Occipital lobe (tissue), 2 donors: ENCODE data around the gene PARP9. TPM values are rescaled to one million over a fixed set of nuclear protein-coding genes. Genes with fewer than 3 reads are reported as not detected.
A peak's percentile ranks its signal among the peaks of the same experiment; 100 is the strongest.

ENCODE experiments used
- DNase-seq: peaks from one replicate; lab custom pipeline; 2025; lab: John Stamatoyannopoulos, UW
- total RNA-seq: library from RNA; depleted of rRNA; stranded (reverse); fragments of >200 nt; gene quantifications from one replicate; pipeline ENCODE4 v1.2.3, GENCODE V29; 2014

Gene PARP9
- total RNA-seq = 6.1 TPM

DNA sequence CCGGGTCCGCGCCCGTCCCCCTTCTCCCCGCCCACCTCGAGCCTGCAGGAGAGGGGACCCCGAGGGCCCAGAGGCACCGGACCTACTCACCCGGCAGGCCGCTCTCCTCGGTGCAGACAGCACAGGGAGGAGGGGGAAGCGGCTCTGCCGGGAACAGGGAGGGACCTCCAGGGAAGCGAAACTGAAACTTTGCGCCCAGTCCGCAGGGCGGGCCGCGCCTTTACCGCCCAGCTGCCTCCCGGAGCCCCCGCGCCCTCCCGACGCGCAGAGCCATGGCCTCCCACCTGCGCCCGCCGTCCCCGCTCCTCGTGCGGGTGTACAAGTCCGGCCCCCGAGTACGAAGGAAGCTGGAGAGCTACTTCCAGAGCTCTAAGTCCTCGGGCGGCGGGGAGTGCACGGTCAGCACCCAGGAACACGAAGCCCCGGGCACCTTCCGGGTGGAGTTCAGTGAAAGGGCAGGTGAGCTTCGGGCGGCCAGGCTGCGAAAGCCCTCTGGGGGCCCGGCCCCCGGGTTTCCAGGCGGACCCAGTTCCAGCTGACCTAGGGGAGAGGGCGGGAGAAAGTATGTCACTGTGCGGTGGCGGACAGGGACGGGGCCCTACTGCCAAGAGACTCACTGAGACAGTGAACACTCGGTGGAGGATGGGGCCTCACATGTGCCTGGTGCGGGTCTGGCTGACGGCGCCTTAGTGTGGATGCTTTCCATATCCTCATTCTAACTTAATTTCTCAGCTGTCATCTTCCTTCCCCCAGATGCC lies at the start of gene PARP9, which contains the start of gene DTX3L:
Gene PARP9, minus strand, starts transcription at position 146 of the 758 bp plus-strand sequence. CDS start 4,680 bp downstream, outside the sequence.
Gene DTX3L, plus strand, starts transcription at position 184 of the 758 bp plus-strand sequence. Its CDS starts 89 bp downstream, at position 273.
- DNase-seq = peak; percentile 49

DNA sequence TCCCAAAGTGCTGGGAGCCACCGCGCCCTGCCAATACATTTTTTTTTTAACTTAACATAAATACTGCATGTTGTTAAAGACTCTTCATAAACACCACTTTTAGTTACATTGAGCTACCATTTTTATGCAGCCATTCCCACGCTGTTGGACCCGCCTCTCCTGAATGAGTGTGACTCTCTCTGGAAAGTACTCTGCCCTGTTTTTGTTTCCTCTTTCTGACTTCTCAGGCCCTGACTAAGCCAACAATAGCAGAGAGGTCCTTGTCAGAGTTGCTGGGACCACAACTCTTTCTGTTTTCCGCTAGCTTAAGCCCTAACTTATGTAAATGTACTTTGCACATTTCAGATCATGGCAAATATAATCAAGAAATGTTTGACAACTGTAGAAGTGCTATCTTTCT lies 48.6 kb upstream of the PARP9 start:
- no peak for DNase-seq

DNA sequence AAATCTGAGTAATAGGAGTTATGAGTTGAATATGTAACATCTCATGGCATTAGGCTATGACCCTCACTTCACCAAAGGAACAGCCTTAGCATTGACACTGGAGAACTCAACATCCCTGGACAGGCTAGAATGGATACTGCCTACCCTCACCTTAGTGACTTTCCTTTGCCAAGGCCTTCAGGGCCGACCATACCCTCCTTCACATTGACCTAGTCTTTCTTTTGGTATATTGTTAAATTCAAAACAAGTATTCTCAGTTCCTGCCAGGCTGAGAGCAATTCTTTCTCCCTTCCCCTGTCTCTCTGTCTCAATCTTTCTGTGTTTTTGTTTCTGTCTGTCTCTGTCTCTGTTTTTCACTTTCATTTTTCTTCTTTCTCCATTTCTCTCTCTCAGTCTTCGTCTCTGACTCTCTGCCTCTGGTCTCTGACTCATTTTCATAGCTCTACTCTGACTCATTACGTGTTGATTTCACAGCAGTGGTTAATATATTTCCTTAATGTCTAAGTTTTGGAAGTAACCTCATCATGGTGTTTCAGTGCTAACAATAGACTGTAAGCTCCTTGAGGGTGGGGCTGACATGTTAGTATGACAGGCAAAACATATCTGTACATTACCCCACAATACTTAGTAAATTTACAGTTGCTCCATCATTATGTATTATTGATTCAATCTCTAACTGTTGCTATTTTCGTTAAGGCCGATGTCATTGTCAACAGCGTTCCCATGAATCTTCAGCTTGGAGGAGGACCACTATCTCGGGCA lies 45.9 kb upstream of the PARP9 start:
- DNase-seq = no peak

DNA sequence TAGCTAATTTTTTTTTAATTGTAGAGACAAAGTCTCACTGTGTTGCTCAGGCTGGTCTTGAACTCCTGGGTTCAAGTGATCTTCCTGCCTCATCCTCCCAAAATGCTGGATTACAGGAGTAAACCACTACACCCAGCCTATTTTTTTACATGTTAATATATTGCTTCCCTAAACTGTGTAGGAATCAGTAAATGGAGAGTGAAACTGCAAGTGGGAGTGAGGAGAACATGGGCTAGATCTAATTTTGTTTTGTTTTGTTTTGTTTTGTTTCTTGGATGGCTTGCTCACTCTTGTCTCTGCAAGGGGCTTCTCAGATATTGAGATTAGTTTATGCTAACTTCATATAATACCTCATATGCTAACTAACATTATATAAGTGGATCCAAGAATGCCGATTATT lies 44.8 kb upstream of the PARP9 start:
- no peak for DNase-seq

DNA sequence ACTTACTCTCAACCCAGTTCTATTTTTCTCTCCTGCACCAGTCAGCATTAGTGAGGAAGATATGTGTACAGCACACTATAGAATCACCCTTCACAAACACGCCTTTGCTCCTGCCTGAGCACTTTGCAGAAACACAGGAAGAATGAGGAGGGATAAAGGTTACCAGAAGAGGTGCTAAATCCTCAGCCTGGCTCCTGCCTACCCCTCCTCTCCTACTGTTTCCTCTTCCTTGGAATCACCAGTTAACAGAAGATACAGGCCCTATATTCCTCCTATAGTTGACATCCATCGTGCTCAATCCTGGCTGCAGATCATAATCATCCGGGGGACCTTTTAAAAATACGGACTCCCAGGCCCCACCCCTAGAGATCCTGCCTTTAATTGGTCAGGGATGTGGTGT lies 42.2 kb upstream of the PARP9 start:
- DNase-seq = no peak

DNA sequence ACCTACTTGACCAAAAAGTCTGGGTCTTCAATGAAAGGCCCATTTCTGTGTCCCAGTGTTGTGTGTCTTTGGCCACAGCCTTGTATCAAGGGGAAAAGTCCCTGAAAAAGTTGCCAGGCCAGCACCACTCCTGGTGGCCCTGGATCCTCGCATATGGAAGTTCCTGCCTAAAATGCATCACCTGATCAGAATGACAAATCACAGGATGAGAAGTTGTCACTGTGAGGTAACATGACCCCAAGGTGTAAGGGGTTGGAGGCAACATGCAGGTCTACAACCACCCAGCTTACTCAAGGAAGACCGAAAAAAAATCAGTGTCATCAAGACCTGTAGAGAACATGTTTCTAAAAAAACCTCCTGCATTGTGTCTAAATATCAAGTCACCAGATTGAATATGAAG lies 39.0 kb upstream of the PARP9 start:
- DNase-seq = no peak

DNA sequence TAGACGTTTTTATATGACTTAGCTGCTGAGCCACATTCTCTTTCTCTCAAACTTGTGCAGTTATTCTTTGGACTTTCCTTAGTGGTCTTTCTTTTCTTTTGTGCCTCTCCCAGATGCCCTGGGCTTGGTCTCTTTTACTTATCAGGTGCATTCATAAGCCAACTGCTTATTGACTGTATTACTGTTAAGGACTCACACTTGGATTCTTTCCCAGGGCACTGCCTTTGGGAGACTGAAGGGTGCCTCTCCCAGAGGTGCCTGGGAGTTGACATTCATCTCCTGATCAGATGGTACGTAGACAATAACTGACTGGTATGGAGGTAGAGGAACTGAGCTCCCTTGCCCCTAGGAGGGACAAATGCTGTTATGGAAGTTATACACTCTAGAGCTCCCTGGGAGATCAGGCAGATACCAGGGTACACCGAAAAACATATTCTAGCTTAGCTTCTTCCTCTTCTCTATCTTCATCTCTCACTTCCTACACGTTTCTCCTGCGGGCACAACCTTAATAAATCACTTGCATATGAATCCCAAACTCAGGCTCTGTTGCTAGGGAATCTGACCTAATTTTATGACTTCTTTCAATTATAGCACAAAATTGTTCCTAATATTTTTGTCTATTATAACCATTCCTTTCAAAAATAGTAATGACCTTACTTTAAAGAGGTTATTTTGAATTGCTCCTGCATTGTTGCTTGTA lies 38.1 kb upstream of the PARP9 start:
- DNase-seq = no peak

DNA sequence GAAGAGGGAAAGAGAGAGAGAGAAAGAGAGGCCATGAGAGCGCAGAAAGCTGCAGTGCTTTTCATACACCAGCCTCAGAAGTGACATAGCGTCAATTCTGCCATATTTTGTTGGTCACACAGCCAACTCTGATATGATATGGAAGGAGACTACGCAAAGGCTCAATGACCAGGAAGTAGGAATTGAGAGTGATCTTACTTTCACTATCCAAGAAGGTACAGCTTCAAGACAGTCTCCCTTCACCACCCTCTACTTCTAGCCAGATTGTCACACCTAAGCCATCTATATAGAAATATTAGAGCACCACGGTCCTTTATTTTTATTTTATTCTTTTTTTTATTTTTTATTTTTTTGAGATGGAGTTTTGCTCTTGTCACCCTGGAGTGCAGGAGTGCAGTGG lies 34.5 kb upstream of the PARP9 start:
- DNase-seq = no peak

DNA sequence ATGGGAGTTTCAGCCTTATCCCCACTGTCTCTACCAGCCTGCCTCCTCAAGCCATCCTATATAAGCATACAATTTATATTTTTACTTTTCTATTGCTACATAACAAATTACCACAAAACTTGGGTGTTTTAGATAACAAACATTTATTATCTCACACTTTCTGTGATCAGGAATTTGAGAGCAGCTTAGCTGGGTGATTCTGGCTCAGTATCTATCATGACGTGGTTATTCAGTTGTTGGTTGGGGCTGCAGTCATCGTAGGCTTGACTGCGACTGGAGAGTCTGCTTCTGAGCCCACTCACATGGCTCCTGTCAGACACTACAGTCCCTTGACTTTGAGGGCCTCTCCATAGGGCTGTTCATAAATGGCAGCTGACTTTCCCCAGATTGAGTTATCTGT lies 34.1 kb upstream of the PARP9 start:
- no peak for DNase-seq

DNA sequence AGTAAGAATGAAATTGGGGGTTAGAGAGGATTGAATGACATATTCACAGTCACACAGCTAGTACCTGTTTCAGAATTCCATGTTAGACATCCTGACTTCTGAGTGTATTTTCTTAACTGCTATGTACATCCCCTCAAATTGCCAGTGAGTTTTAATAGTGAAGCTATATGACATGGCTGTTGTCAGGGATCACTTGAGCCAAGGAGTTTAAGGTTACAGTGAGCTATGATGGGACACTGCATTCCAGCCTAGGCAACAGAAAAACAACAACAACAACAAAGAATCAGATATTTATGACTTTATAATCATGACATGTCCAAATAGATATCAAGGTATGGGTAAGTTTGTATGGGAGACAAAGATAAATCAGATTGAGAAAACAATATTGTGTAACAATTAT lies 29.9 kb upstream of the PARP9 start:
- DNase-seq = no peak

DNA sequence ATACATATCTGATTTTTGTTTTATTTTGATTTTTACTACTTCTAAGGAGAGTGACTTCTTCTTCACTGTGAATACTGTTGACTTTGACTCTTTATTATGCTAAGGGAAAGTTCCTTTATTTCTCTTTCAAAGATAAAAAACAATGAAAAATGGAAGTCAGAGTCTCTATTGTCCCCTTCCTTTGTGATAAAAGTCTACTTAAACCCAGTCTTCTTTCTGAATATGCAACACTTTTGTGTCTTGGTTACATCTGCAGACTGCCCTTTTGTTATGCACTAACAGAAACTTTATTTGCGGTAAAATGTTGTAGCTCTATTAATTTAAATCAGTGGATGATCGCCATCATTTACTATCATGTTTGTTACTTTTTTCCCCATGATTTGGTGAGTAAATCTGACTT lies 26.5 kb upstream of the PARP9 start:
- DNase-seq = no peak

DNA sequence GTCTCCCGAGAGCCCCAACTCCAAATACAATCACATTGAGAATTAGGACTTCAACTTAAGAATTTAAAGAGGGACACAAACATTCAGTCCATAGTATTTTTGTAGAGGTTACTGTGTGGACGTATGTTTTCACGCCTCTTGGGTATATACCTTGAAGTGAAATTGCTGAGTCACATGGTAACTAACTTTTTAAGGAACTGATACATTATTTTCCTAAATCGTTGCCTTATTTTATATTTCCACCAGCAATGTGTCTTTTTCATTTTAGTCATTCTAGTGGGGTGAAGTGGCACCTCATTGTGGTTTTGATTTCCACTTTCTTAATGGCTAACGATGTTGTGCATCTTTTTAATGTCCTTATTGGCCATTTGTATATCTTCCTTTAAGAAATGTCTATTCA lies 25.2 kb upstream of the PARP9 start:
- no peak for DNase-seq

DNA sequence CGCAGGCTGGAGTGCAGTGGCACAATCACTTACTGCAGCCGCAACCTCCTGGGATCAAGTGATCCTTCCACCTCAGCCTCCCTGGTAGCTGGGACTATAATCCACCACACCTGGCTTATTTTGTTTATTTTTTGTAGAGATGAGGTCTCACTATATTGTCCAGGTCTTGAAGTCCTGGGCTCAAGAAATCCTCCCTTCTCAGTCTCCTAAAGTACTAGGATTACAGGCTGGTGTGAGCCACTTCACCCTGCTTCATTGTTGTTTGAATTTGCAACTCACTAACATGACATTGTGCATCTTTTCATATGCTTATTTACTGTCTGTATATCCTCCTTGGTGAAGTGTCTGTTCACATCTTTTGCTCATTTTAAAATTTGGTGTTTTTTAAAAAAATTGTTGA lies 23.5 kb upstream of the PARP9 start:
- DNase-seq = no peak

DNA sequence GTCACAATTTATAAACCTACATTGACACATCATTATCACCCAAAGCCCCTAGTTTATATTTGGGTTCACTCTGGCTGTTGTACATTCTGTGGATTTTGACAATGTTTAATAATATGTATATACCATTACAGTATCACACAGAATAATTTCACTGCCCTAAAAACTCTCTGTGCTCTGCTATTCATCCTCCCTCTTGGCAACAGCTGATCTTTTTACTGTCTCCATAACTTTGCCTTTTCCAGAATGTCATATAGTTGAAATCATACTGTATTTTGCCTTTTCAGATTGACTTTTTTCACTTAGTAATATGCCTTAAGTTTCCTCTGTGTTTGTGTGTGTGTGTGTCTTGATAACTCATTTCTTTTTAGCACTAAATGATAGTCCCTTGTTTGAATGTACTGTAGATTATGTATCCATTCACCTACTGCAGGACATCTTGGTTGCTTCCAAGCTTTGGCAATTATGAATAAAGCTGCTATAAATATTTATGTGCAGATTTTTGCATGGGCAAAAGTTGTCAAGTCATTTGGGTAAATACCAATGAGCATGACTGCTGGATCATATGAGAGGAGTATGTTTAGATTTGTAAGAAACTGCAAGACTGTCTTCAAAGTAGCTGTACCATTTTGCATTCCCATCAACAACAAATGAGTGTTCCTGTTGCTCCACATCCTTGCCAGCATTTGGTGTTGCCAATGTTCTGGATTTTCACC lies 22.8 kb upstream of the PARP9 start:
- no peak for DNase-seq

DNA sequence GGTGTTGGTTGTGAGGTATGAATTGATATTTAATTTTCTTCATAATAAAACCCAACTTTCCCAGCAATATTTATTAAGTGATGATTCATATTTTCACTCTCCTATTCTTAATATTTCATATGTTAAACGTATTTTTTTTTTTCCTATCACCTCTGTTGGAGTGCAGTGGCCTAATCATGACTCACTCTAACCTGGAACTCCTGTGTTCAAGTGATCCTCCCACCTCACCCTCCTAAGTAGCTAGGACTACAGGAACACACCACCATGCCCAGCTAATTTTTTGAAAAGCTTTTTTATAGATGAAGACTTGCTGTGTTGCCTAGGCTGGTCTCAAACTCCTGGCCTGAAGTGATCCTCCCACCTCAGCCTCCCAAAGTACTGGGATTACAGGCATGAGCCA lies 22.0 kb upstream of the PARP9 start:
- no peak for DNase-seq

DNA sequence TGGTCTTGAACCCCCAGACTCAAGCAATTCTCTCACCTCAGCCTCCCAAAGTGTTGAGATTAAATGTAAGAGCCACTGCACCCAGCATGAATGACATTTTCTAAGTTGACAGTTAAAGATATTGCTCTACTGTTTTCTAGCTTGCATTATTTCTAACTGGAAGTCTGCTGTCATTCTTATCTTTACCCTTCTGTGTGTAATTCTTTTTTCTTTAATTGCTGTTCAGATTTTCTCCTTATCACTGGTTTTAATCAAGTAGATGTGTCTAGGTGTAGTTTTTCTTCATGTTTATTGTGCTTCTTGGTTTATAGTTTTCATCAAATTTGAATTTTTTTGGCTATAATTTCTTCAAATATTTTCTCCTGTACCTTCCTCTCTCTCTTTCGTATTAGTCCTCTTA lies 18.3 kb upstream of the PARP9 start:
- no peak for DNase-seq

DNA sequence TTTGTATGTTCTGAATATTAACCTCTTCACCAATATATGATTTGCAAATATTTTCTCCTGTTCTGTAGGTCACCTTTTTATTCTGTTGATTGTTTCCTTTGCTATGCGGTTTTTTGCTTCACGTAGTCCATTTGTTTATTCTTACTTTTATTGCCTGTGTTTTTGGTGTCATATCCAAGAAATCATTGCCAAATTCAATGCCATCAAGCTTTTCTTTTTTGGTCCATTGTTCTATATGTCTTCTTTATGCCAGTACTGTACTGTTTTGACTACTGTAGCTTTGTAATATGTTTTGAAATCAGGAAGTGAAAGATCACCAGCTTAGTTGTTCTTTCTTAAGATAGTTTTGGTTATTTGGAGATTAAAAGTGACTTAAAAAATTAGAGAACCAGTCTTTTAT lies 17.5 kb upstream of the PARP9 start:
- DNase-seq = no peak

DNA sequence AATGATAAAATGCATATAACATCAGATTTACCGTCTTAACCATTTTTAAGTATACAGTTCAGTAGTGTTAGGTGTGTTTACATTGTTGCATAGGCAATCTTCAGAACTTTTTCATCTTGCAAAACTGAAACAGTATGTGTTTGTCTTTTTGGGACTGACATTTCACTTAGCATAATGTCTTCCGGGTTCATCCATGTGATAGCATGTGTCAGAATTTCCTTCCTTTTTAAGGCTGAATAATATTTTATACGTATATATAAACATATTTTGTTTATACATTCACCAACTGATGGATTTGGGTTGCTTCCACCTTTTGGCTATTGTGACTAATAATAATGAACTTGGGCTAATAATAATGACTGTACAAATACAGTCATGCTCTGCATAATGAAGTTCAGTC lies 16.4 kb upstream of the PARP9 start:
- DNase-seq = no peak

DNA sequence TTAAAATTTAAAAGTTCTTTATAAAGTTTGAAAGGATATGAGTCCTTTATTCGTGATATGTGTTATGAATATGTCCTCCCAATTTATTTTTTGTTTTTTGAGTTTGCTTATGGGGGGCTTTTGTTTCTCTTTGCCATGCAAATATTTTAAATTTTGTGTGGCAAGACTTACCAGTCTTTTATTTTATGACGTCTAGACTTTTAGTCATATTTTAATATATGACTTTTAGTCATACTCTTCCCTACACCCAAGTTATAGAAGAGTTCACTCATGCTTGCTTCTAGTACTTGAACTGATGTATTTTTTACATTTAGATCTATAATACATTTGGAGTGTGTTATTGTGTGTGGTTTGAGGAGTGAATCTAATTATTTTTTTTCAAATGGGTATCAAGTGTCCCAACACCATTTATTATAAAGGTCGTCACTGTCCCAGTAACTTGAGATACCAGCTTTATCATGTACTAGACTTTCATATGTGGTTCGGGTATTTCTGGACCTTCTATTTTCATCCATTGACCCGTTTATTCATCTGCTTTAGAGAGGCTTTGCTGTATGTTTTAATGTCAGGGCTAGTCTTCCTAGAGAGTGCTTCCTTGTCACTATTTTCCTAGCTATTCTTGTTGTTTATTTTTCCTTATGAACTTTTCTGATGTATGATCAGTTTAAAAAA lies 14.1 kb upstream of the PARP9 start:
- DNase-seq = no peak

DNA sequence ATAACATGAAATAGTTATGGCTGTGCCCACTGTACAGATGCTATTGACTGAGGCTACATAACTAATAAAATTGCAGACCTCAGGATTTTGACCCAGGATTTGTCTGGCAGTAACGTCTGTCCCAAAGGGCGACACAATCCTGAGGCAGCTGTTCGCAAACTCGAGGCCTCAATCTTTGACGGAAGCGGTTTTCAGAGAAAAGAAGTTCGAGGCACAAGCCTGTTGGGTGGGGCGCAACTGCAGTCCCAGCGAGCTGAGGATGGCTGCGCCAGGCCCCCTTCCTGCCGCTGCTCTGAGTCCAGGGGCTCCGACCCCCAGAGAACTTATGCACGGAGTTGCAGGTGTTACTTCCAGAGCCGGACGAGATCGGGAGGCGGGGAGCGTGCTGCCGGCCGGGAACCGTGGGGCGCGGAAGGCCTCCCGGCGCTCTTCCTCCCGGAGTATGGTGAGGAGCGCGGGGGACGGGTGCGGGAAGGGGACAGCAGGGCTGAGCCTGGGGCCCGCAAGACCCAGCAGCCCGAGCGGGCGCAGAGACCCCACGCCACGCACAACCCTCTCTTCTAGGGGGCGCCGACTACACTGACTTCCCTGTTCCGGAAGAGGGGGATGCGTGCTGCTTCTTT lies 13.4 kb upstream of the PARP9 start, which contains the start of gene PARP15:
Gene PARP15, plus strand, starts transcription at position 242 of the 623 bp plus-strand sequence. Its CDS starts 18 bp downstream, at position 260.
- DNase-seq = no peak
